ACC112 (cell line): ENCODE data around the gene CAB39L.

ENCODE experiments used
- H2AFZ ChIP-seq: fragments of 200-600 bp; sonication (generic); one replicate; pipeline ENCODE4 v1.6.0; 2017; ENCODE audit warnings: antibody characterized with exemption, low read length; ENCODE audit not compliant: unreplicated experiment
- H3K27ac ChIP-seq: fragments of 200-600 bp; sonication (generic); 2 replicates; pipeline ENCODE4 v1.5.1; 2014; ENCODE audit warnings: low read depth, mild to moderate bottlenecking, antibody characterized with exemption, low read length, moderate library complexity
- H3K27me3 ChIP-seq: fragments of 200-600 bp; sonication (generic); 2 replicates; pipeline ENCODE4 v1.6.1; 2014; ENCODE audit warnings: mild to moderate bottlenecking, antibody characterized with exemption, low read length, moderate library complexity, mixed read lengths; ENCODE audit not compliant: insufficient read depth
- H3K36me3 ChIP-seq: fragments of 200-600 bp; sonication (generic); 2 replicates; pipeline ENCODE4 v1.6.1; 2016; ENCODE audit warnings: mild to moderate bottlenecking, antibody characterized with exemption, low read length, moderate library complexity, mixed read lengths; ENCODE audit not compliant: insufficient read depth
- H3K4me1 ChIP-seq: fragments of 200-600 bp; sonication (generic); one replicate; pipeline ENCODE4 v1.6.1; 2016; ENCODE audit warnings: low read length, mixed read lengths; ENCODE audit not compliant: insufficient read depth, unreplicated experiment, control insufficient read depth
- H3K4me3 ChIP-seq: fragments of 200-600 bp; sonication (generic); 2 replicates; pipeline ENCODE4 v1.5.1; 2014; ENCODE audit warnings: mild to moderate bottlenecking, low read depth, low read length
- H3K79me2 ChIP-seq: fragments of 200-600 bp; sonication (generic); one replicate; pipeline ENCODE4 v1.6.0; 2016; ENCODE audit warnings: low read length; ENCODE audit not compliant: control insufficient read depth, unreplicated experiment, insufficient read depth

CAB39L gene

GRCh38 chr13:49441846-49442245 is 2.0 kb downstream of the CAB39L start:
- no peak overlapping the region for H3K27ac ChIP-seq
- H3K4me3 ChIP-seq = no peak overlapping the region
- peaks cover 22% of the 10 kb centered on the region for H3K79me2 ChIP-seq
- no peaks in the 10 kb centered on the region for H3K36me3 ChIP-seq
- H3K4me1 ChIP-seq = peaks cover 3% of the 10 kb centered on the region
- no peak overlapping the region for H2AFZ ChIP-seq
- H3K27me3 ChIP-seq = no peaks in the 10 kb centered on the region

DNA sequence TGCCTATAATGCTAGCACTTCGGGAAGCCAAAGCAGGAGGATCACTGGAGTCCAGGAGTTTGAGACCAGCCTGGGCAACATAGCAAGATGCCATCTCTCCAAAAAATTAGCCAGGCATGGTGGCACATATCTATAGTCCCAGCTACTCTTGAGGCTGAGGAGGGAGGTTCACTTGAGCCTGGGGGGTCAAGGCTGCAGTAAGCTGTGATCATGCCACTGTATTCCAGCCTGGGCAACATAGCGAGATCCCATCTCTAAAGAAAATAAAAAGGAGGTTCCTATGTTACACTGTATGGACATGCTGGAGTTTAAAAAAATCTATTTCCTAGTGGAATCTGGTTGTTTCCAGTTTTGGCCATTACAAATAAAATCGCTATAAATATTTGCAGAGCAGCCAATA is 2.6 kb downstream of the CAB39L start:
- Histone ChIP-seq H2AFZ (no peak overlapping the region), H3K4me3 (no peak overlapping the region), H3K27ac (no peak overlapping the region), H3K79me2 (peaks cover 17% of the 10 kb centered on the region), H3K4me1 (peaks cover 7% of the 10 kb centered on the region), H3K27me3 (no peaks in the 10 kb centered on the region), H3K36me3 (no peaks in the 10 kb centered on the region)

DNA sequence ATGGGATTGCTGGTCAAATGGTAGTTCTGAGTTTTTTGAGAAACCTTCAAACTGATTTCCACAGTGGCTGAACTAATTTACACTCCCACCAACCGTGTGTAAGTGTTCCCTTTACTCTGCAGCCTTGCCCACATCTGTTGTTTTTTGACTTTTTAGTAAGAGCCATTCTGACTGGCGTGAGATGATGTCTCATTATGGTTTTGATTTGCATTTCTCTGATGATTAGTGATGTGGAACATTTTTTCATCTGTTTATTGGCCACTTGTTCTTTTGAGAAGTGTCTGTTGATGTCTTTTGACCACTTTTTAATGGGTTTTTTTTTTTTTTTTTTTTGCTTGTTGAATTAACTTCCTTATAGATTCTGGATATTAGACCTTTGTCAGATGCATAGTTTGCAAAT is 4.3 kb downstream of the CAB39L start:
- Histone ChIP-seq H3K4me3 (no peak overlapping the region), H2AFZ (no peak overlapping the region), H3K27ac (no peak overlapping the region)

GRCh38 chr13:49437705-49438104 is 6.2 kb downstream of the CAB39L start:
- Histone ChIP-seq H2AFZ (no peak overlapping the region), H3K27me3 (no peaks in the 10 kb centered on the region)

More for the DNA sequence above, 4.3 kb downstream of the CAB39L start:
- Histone ChIP-seq H3K27me3 (no peaks in the 10 kb centered on the region), H3K36me3 (no peaks in the 10 kb centered on the region), H3K4me1 (peaks cover 10% of the 10 kb centered on the region), H3K79me2 (peaks cover 12% of the 10 kb centered on the region)

DNA sequence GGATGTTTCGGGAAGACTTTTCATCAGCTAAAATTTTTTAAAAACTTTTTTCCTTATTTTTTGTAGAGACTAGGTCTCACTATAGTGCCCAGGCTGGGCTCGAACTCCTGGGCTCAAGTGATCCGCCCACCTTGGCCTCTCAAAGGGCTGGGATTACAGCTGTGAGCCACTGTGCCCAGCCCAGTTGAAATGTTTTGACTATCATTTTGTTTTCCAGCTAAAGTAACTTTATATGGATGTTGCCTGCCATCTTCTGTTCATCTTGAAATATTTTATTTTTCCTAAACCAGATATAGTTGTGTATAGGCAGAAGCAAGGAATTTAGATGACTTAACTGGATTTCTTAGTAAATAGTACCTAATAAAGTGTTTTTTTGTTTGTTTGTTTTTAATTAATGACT is 7.0 kb downstream of the CAB39L start:
- H2AFZ ChIP-seq = no peak overlapping the region
- peaks cover 7% of the 10 kb centered on the region for H3K4me1 ChIP-seq
- no peaks in the 10 kb centered on the region for H3K27me3 ChIP-seq
- peaks cover 3% of the 10 kb centered on the region for H3K79me2 ChIP-seq
- H3K4me3 ChIP-seq = no peak overlapping the region
- H3K36me3 ChIP-seq = no peaks in the 10 kb centered on the region; the same call in 1 of the 2 replicates
- 0 out of 2 replicates have a peak overlapping the region, but pooled peaks have one; percentile 1 for H3K27ac ChIP-seq

More at GRCh38 chr13:49437705-49438104, 6.2 kb downstream of the CAB39L start:
- H3K4me3 ChIP-seq = no peak overlapping the region
- H3K79me2 ChIP-seq = peaks cover 6% of the 10 kb centered on the region
- no peak overlapping the region for H3K27ac ChIP-seq
- no peaks in the 10 kb centered on the region; the same call in 1 of the 2 replicates for H3K36me3 ChIP-seq
- H3K4me1 ChIP-seq = peaks cover 8% of the 10 kb centered on the region

DNA sequence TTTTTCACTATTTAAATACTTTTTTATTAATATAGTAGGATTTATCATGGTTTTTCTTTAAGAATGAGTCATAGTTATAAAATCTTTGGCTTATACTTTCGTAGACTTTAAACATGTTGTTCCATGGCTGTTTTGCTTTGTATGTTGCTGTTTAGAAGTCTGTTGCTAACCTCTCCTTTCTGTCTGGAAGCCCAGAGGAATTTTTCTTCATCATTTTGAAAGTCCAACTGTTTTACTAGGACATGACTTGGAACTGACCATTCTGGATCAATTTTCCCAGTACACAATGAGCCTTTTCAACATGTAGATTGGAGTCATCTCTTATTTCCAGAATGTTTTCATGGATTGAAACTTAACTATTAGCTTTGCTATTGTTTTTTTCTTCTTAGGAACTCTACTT is 7.9 kb downstream of the CAB39L start:
- no peaks in the 10 kb centered on the region; the same call in 1 of the 2 replicates for H3K36me3 ChIP-seq
- H2AFZ ChIP-seq = no peak overlapping the region
- no peak overlapping the region for H3K4me3 ChIP-seq
- H3K27ac ChIP-seq = 0 out of 2 replicates have a peak overlapping the region, but pooled peaks have one; percentile 1
- no peaks in the 10 kb centered on the region for H3K27me3 ChIP-seq
- H3K79me2 ChIP-seq = no peaks in the 10 kb centered on the region
- peaks cover 7% of the 10 kb centered on the region for H3K4me1 ChIP-seq

GRCh38 chr13:49429121-49429520 is 14.7 kb downstream of the CAB39L start:
- Histone ChIP-seq H3K4me3 (no peak overlapping the region), H3K79me2 (no peaks in the 10 kb centered on the region), H3K27me3 (no peaks in the 10 kb centered on the region), H3K27ac (no peak overlapping the region), H2AFZ (no peak overlapping the region), H3K36me3 (no peaks in the 10 kb centered on the region; the same call in 1 of the 2 replicates), H3K4me1 (no peaks in the 10 kb centered on the region)

- no peaks in the 10 kb centered on the region for H3K4me1 ChIP-seq
- no peaks in the 10 kb centered on the region for H3K27me3 ChIP-seq
- no peak overlapping the region for H3K27ac ChIP-seq
- H2AFZ ChIP-seq = no peak overlapping the region
- no peak overlapping the region for H3K4me3 ChIP-seq
- no peaks in the 10 kb centered on the region for H3K79me2 ChIP-seq
- no peaks in the 10 kb centered on the region for H3K36me3 ChIP-seq
These were observed 15.7 kb downstream of the CAB39L start for GRCh38 chr13:49428041-49428763.

- peaks cover 6% of the 10 kb centered on the region for H3K4me1 ChIP-seq
- no peak overlapping the region for H3K27ac ChIP-seq
- H3K27me3 ChIP-seq = no peaks in the 10 kb centered on the region
- H3K4me3 ChIP-seq = no peak overlapping the region
- no peaks in the 10 kb centered on the region for H3K79me2 ChIP-seq
- no peak overlapping the region for H2AFZ ChIP-seq
- no peaks in the 10 kb centered on the region for H3K36me3 ChIP-seq
These were observed 19.8 kb downstream of the CAB39L start for GRCh38 chr13:49424011-49424560.

- Histone ChIP-seq H3K79me2 (no peaks in the 10 kb centered on the region), H3K4me1 (peaks cover 7% of the 10 kb centered on the region), H3K4me3 (no peak overlapping the region), H3K27me3 (no peaks in the 10 kb centered on the region), H3K36me3 (no peaks in the 10 kb centered on the region), H3K27ac (no peak overlapping the region), H2AFZ (no peak overlapping the region)
These were observed 22.5 kb downstream of the CAB39L start for GRCh38 chr13:49421391-49421790.

- no peak overlapping the region for H3K27ac ChIP-seq
- H3K4me3 ChIP-seq = no peak overlapping the region
- no peaks in the 10 kb centered on the region for H3K27me3 ChIP-seq
- peaks cover 7% of the 10 kb centered on the region for H3K4me1 ChIP-seq
- H3K36me3 ChIP-seq = no peaks in the 10 kb centered on the region
- no peaks in the 10 kb centered on the region for H3K79me2 ChIP-seq
- H2AFZ ChIP-seq = no peak overlapping the region
These were observed 24.6 kb downstream of the CAB39L start for GRCh38 chr13:49419276-49419675.
